Measurements from ENCODE around the gene C1orf74.
A peak's percentile ranks its signal among the peaks of the same experiment; 100 is the strongest.

The C1orf74 gene

DNA sequence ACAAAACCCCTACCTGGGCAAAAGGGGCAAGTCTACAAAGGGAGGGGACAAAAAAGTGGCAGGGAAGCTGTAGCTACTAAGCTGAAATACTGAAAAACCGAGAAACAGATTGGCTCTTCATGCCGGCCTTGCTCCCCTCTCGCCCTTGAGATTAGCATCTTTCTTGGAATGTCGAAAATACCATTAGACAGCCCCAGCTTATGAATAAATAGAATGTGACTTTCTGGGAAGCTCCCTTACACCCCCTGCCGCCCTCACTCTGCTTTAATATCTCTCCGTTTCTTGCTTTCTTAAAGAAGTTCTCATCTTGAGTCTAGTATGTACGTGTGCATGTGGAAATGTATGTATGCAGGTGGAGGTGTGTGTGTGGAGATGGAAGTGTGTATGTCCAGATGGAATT is 14.4 kb downstream of the C1orf74 start:
- peak; percentile 23 for DNase-seq (ENCODE audit: low spot score)

GRCh38 chr1:209769171-209769904 is 15.0 kb downstream of the C1orf74 start:
- DNase-seq (ENCODE audit: low spot score): peak; percentile 84

GRCh38 chr1:209768354-209768774 is 16.0 kb downstream of the C1orf74 start:
- DNase-seq (ENCODE audit: low spot score): peak; percentile 86

GRCh38 chr1:209767706-209768105 is 16.7 kb downstream of the C1orf74 start:
- no peak for DNase-seq (ENCODE audit: low spot score)

- DNase-seq (ENCODE audit: low spot score): no peak
Measured at GRCh38 chr1:209767096-209767495, 17.3 kb downstream of the C1orf74 start.

DNA sequence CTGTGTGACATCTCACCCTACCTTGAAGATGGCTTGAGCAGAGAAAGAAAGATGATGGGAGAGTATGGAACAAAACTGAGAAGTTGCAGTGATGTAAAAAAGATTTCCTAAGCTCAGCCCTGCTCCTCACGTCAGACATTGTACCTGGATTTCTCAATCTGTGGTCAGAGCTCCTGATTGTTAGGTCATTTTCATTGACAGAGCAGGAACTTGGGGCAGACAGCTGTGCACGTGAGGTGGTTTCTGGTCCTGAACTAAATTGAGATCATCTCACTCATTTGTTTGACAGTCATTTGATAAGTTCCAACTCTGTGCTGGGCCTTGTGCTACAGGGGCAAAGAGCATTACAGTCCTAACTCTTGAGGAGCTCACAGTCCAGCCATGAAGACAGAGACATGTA is 18.3 kb downstream of the C1orf74 start:
- DNase-seq (ENCODE audit: low spot score): no peak

GRCh38 chr1:209761011-209761635 is 23.2 kb downstream of the C1orf74 start:
- DNase-seq (ENCODE audit: low spot score): no peak

GRCh38 chr1:209759829-209760359 is 24.5 kb downstream of the C1orf74 start:
- no peak for DNase-seq (ENCODE audit: low spot score)

DNA sequence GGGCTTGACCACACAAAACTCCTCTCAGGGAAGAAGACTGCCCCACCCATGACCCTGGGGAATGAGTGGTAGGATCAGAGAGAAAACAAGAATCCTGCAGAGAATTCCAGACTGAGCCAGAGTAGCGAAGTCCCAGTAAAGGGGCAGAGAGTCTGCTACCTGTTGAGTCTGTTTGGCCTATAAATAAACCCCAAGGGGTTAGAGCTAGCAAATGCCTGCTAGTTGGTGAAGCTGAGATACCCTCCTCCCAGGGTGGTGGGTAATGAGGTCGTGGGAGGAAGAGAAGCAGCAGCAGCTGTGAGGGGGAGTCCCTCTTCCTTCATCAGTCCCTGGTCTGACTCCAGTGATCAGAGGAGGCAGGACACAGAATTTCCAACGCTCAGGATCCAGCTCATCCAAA is 26.0 kb downstream of the C1orf74 start:
- DNase-seq (ENCODE audit: low spot score): no peak

DNA sequence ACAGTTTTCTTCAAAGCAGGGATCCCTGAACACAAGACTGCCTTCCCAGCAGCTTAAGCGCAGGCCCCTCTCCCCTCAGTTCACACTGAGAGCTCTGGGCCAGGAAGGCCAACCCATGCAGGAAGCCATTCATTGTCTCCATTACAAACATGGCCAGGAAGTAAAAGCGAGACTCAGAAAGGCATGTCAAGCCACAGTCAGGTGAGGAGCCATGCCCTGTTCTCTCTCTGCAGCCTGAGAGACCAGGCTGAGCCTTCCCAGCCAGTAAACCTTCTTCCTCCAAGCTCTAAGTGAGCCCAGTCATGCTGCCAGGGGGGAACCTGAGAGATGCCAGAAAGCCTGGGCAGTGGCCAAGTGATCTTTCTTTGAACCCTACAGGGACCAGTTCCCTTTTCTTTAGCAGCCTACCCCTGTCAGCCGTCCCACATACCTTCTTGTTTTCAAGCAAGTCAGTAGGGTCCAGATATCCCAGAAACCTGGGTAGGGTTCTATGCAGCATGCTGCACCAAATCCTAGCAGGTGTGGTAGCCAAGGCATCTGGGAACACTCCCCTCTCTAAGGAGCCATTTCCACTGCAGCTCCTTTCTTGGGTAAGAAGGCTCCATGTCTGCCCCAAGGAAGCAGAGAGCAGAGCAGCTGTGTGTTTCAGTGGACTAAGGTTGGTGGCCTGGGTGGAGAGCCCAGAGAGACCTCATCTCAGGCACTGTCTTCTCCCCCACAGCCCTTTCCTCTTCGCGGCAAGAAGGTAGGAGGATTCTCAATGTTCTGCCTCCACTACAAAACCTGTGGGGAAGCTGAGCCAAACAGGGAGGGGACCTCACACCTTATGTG is 27.5 kb downstream of the C1orf74 start:
- DNase-seq (ENCODE audit: low spot score): peak; percentile 42

DNA sequence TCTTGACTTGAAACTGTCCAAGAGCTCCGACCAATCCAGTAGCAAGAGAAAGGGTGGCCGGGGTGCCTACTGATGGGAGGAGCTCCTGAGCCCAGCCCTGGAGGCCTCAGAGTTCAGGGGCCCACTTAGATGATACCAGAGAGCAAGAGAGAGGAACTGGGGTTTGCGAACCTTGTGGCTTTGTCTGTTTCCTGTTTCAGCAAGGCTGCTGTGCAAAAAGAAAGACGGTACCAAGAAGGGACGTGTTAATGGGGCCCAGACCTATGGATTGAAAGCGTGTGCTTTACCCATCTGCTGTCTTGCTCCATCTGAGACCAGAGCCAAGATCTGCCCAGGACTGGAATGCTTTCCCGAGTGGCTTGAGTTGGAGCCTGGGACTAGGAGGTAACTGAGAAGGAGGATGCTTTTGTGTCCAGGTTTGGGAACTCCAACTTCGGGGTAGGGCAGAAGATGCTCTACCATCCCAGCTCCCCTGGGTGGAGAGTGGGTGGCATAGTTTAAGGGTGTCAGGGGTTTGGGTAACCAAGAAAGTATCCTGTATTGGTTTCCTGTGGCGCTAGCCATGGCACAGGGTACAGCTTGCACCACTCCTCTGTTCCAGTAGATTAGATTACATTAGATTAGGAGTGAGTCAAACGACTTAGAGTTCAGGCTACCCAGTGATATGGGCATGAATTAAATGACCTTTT is 28.3 kb downstream of the C1orf74 start, which contains the start of gene TRAF3IP3:
Gene TRAF3IP3, plus strand, starts transcription at position 128 of the 689 bp plus-strand sequence. CDS start 3,987 bp downstream, outside the sequence.
- DNase-seq (ENCODE audit: low spot score): peak; percentile 85

DNA sequence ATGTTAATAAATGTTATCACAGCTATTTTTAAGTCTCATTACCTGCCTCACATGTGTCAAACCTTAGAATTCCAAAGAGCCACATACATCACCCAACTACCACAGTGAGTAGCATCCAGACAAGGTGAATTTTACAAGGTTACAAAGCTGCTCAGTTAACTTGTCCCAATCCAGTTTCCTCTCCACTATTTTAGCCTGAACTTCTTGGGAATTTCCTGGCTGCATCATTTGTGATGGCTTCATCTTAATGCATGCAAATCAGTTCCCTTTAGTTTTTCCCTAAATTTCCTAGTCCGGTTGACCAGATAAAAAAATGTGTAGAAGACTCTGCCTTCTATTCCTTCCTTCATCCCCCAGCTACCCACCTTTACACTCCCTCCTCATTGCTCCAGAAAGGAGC is 29.1 kb downstream of the C1orf74 start:
- no peak for DNase-seq (ENCODE audit: low spot score)

DNA sequence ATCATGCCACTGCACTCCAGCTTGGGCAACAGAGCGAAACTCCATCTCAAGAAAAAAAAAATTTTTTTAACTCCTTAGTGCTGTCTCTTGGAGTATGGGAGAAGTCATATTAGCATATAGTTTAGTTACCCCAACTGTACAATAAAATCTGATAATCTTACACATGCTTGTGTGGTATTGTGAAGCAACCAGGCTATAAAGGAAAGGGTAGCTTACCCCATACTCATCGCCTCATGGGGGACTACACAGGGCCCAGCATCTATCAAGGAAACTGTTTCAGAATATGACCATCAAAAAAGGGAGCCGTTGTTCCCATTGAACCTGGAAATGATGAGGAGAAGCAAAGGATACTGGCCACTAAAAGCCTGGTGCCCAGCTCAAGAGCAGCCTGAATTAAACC is 31.5 kb downstream of the C1orf74 start:
- no peak for DNase-seq (ENCODE audit: low spot score)

- DNase-seq (ENCODE audit: low spot score): peak; percentile 40
Measured at GRCh38 chr1:209751627-209752231, 32.6 kb downstream of the C1orf74 start.

GRCh38 chr1:209749670-209750323 is 34.6 kb downstream of the C1orf74 start:
- no peak for DNase-seq (ENCODE audit: low spot score)

- no peak for DNase-seq (ENCODE audit: low spot score)
Measured at GRCh38 chr1:209749205-209749604, 35.2 kb downstream of the C1orf74 start.

GRCh38 chr1:209748620-209749019 is 35.7 kb downstream of the C1orf74 start:
- no peak for DNase-seq (ENCODE audit: low spot score)

DNA sequence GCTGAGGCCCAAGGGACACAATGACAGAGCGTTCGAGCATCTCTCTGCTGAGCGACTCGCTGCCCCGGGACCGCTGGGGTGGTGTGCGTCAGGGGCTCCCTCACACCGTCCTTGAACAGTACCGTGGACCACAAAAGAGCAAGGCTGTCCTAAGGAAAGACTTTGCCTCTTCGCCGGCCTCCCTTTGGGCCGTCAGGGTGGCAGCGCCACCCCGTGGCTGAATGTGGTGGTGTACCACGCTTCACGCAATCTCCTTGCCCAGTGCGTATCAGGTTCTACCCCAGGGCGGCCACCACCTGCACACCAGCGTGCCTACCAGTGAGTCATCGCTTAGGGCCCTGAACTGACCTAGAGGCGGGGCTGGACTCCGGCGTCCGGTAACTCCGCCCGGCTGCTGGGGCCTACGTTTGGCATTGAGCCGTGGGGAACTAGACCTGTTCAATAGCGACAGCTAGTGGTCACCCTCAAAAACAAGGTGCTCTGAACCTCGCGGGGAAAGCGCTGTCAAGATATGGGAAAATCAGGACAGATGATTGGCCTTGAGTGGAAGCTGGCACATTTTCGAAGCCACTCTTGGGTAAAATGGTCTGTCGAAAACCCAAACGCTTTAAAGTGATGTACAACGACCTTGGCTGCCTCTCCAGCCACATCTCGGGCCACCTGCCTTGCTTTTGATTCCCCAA is 36.6 kb downstream of the C1orf74 start:
- DNase-seq (ENCODE audit: low spot score): peak; percentile 90

GRCh38 chr1:209746451-209747165 is 37.8 kb downstream of the C1orf74 start:
- DNase-seq (ENCODE audit: low spot score): no peak

- no peak for DNase-seq (ENCODE audit: low spot score)
Measured at GRCh38 chr1:209743145-209743482, 41.2 kb downstream of the C1orf74 start.

Measured in CD4-positive, alpha-beta T cell treated with Interleukin-15 for 4 hours (primary cell).